SK-N-SH treated with all-trans-retinoic acid at 6 μM for 48 hours (cell line): ENCODE results near the gene AMER2.

Experiments used
- ATAC-seq: fragments of 200-7000 bp; cut with Tn5 transposase; 3 replicates; pipeline ENCODE4 v1.9.1; 2020; ENCODE audit warnings: mild to moderate bottlenecking, moderate library complexity
- BACH2 ChIP-seq: fragments of 250-450 bp; sonication (Bioruptor Pico); IDR thresholded peaks from 2 replicates; pipeline ENCODE4 v1.9.0; 2021; ENCODE audit warnings: mild to moderate bottlenecking, borderline replicate concordance
- CREB5 ChIP-seq: fragments of 250-450 bp; sonication (Bioruptor Pico); IDR thresholded peaks from 2 replicates; pipeline ENCODE4 v1.5.1; 2020; ENCODE audit warnings: low read depth, mild to moderate bottlenecking, moderate library complexity
- CSDC2 ChIP-seq: fragments of 250-450 bp; sonication (Bioruptor Pico); IDR thresholded peaks from 2 replicates; pipeline ENCODE4 v1.5.0; 2020; ENCODE audit warnings: mild to moderate bottlenecking, moderate library complexity
- CSRNP3 ChIP-seq: fragments of 250-450 bp; sonication (Bioruptor Pico); IDR thresholded peaks from 2 replicates; pipeline ENCODE4 v1.5.1; 2021; ENCODE audit warnings: mild to moderate bottlenecking, moderate library complexity
- ESRRG ChIP-seq: fragments of 250-450 bp; sonication (Bioruptor Pico); IDR thresholded peaks from 2 replicates; pipeline ENCODE4 v1.6.1; 2021; ENCODE audit warnings: mild to moderate bottlenecking
- ISL1 ChIP-seq: fragments of 250-450 bp; sonication (Bioruptor Pico); IDR thresholded peaks from 2 replicates; pipeline ENCODE4 v2.1.2; 2022; ENCODE audit warnings: mild to moderate bottlenecking, moderate library complexity
- OSR1 ChIP-seq: fragments of 250-450 bp; sonication (Bioruptor Pico); IDR thresholded peaks from 2 replicates; pipeline ENCODE4 v1.8.0; 2022; ENCODE audit warnings: moderate library complexity, mild to moderate bottlenecking, inconsistent platforms
- PATZ1 ChIP-seq: fragments of 250-450 bp; sonication (Bioruptor Pico); IDR thresholded peaks from 2 replicates; pipeline ENCODE4 v1.8.0; 2020; ENCODE audit warnings: mild to moderate bottlenecking, moderate library complexity, borderline replicate concordance
- POU6F1 ChIP-seq: fragments of 250-450 bp; sonication (Bioruptor Pico); IDR thresholded peaks from 2 replicates; pipeline ENCODE4 v1.8.0; 2021; ENCODE audit warnings: low read depth, mild to moderate bottlenecking, moderate library complexity, borderline replicate concordance
- PPARA ChIP-seq: fragments of 250-450 bp; sonication (Bioruptor Pico); IDR thresholded peaks from 2 replicates; pipeline ENCODE4 v1.5.0; 2020; ENCODE audit warnings: mild to moderate bottlenecking, borderline replicate concordance
- RARB ChIP-seq: fragments of 250-450 bp; sonication (Bioruptor Pico); IDR thresholded peaks from 2 replicates; pipeline ENCODE4 v1.8.0; 2021; ENCODE audit warnings: mild to moderate bottlenecking, moderate library complexity
- SNAI2 ChIP-seq: fragments of 250-450 bp; sonication (Bioruptor Pico); IDR thresholded peaks from 2 replicates; pipeline ENCODE4 v1.5.0; 2020; ENCODE audit warnings: mild to moderate bottlenecking, moderate library complexity
- TCF4 ChIP-seq: fragments of 250-450 bp; sonication (Bioruptor Pico); IDR thresholded peaks from 2 replicates; pipeline ENCODE4 v1.8.0; 2021; ENCODE audit warnings: mild to moderate bottlenecking, moderate library complexity, borderline replicate concordance
- TOX ChIP-seq: fragments of 250-450 bp; sonication (Bioruptor Pico); IDR thresholded peaks from 2 replicates; pipeline ENCODE4 v1.8.0; 2021; ENCODE audit warnings: mild to moderate bottlenecking, moderate library complexity, borderline replicate concordance
- TSHZ2 ChIP-seq: fragments of 250-450 bp; sonication (Bioruptor Pico); IDR thresholded peaks from 2 replicates; pipeline ENCODE4 v1.5.0; 2020; ENCODE audit warnings: mild to moderate bottlenecking, moderate library complexity
- ZFP3 ChIP-seq: fragments of 250-450 bp; sonication (Bioruptor Pico); IDR thresholded peaks from 2 replicates; pipeline ENCODE4 v1.5.0; 2020; ENCODE audit warnings: mild to moderate bottlenecking, moderate library complexity
- ZNF565 ChIP-seq: fragments of 450-650 bp; formaldehyde crosslinking; conservative IDR thresholded peaks from 2 replicates; pipeline ENCODE4 v1.5.0; 2020; ENCODE audit warnings: low read depth, mild to moderate bottlenecking, moderate library complexity
- ZNF70 ChIP-seq: fragments of 450-650 bp; formaldehyde crosslinking; IDR thresholded peaks from 2 replicates; pipeline ENCODE4 v1.5.0; 2020; ENCODE audit warnings: mild to moderate bottlenecking, moderate library complexity
- ZNF8 ChIP-seq: fragments of 450-650 bp; formaldehyde crosslinking; IDR thresholded peaks from 2 replicates; pipeline ENCODE4 v1.5.0; 2020; ENCODE audit warnings: mild to moderate bottlenecking, moderate library complexity

The AMER2 gene

GRCh38 chr13:25157681-25158080 is 14.4 kb downstream of the AMER2 start:
- ATAC-seq: no peak
- TF ChIP-seq ZNF565 (CRISPR knock-in tag): no peak
- no peak for TF ChIP-seq ZNF8 (CRISPR knock-in tag)
- no peak for TF ChIP-seq CSDC2
- no peak for TF ChIP-seq TOX (CRISPR knock-in tag)
- TF ChIP-seq OSR1: no peak

- ATAC-seq: no peak
- TF ChIP-seq PATZ1: no peak
- no peak for TF ChIP-seq CREB5 (CRISPR knock-in tag)
- TF ChIP-seq POU6F1 (CRISPR knock-in tag): no peak
- TF ChIP-seq ZNF70: no peak
- TF ChIP-seq ZFP3 (CRISPR knock-in tag): no peak
- TF ChIP-seq TSHZ2 (CRISPR knock-in tag): no peak
- no peak for TF ChIP-seq ZNF8 (CRISPR knock-in tag)
- no peak for TF ChIP-seq SNAI2 (CRISPR knock-in tag)
- no peak for TF ChIP-seq PPARA (CRISPR knock-in tag)
- TF ChIP-seq OSR1: no peak
- no peak for TF ChIP-seq TCF4 (CRISPR knock-in tag)
- TF ChIP-seq ISL1 (CRISPR knock-in tag): no peak
- no peak for TF ChIP-seq RARB (CRISPR knock-in tag)
- no peak for TF ChIP-seq BACH2
- TF ChIP-seq ESRRG: no peak
- no peak for TF ChIP-seq CSRNP3
- no peak for TF ChIP-seq ZNF565 (CRISPR knock-in tag)
- no peak for TF ChIP-seq TOX (CRISPR knock-in tag)
- TF ChIP-seq, all 23 proteins: peak for 0
Measured at GRCh38 chr13:25153736-25154135, 18.4 kb downstream of the AMER2 start.

GRCh38 chr13:25151626-25152195 is 20.4 kb downstream of the AMER2 start:
- no peak for ATAC-seq
- no peak for TF ChIP-seq ZNF70
- no peak for TF ChIP-seq PATZ1
- TF ChIP-seq TOX (CRISPR knock-in tag): no peak
- TF ChIP-seq ZNF565 (CRISPR knock-in tag): no peak
- no peak for TF ChIP-seq RARB (CRISPR knock-in tag)
- no peak for TF ChIP-seq ISL1 (CRISPR knock-in tag)
- TF ChIP-seq OSR1: no peak
- TF ChIP-seq TCF4 (CRISPR knock-in tag): no peak
